Measurements from ENCODE around the gene NAXE.

Gene NAXE

GRCh38 chr1:156643049-156643777, 51.6 kb downstream of the NAXE start:
- no peak for DNase-seq (ENCODE audit: extremely low read depth in 1 of 2, low read depth in 1 of 2)

DNA sequence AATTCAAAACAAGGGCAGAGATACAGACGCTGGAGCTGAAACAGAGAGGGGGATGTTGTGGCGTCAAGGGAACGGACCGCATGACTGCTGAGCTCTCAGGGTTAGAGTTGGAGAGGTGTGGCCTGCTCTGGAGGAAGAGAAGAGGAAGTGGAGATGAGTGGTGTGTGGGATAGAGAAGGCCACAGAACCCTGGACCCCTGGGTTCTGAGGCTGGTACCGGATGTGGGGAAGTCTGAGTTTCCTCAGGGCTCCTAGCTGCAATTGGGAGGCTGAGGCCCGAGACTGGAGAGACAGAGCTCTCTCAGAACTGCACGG, 52.2 kb downstream of the NAXE start:
- no peak for DNase-seq (ENCODE audit: extremely low read depth in 1 of 2, low read depth in 1 of 2)
